SK-N-SH (cell line): ENCODE results near the gene GAB2. TPM values are rescaled to one million over a fixed set of nuclear protein-coding genes. Genes with fewer than 3 reads are reported as not detected.

Source experiments
- CTCF ChIA-PET: fragments of 300-600, 350-600 bp; formaldehyde crosslinking; extraction: SDS; loops from one replicate; lab custom pipeline; 2021; lab: Yijun Ruan, JAX
- POLR2A ChIA-PET: fragments of 350-600 bp; sonication (Branson Sonifier 250); formaldehyde crosslinking; extraction: SDS; loops from one replicate; lab custom pipeline; 2020; ENCODE audit warnings: antibody characterized with exemption, inconsistent platforms; lab: Yijun Ruan, JAX
- DNase-seq: peaks from one replicate; pipeline ENCODE4 v3.0.0; 2012
- H2AFZ ChIP-seq: fragments of 200-600 bp; sonication (generic); 2 replicates; pipeline ENCODE4 v1.8.1; 2016; ENCODE audit warnings: antibody characterized with exemption, mild to moderate bottlenecking, low read depth
- H3F3A ChIP-seq: fragments of 200-600 bp; sonication (generic); replicated peaks from 2 replicates; pipeline ENCODE3; 2016; ENCODE audit warnings: antibody characterized with exemption, mild to moderate bottlenecking; ENCODE audit not compliant: insufficient read depth
- H3K27ac ChIP-seq, 2 experiments: fragments of 200-500 bp in 1 of 2; fragments of 200-600 bp in 1 of 2; sonication (Bioruptor generic) in 1 of 2; sonication (generic), shearing (Covaris generic) in 1 of 2; 2 replicates each; pipeline versions ENCODE4 v1.5.1 to v1.6.1; 2014 to 2016; ENCODE audit warnings: low read depth in 2 of 2, inconsistent platforms in 1 of 2, low read length in 1 of 2, mild to moderate bottlenecking in 1 of 2, mixed read lengths in 1 of 2
- H3K27me3 ChIP-seq: fragments of 200-600 bp; sonication (generic), shearing (Covaris generic); 2 replicates; pipeline ENCODE4 v1.6.1; 2016; ENCODE audit warnings: mixed run types; ENCODE audit not compliant: insufficient read depth
- H3K36me3 ChIP-seq, 2 experiments: fragments of 200-500 bp in 1 of 2; fragments of 200-600 bp in 1 of 2; sonication (Bioruptor generic) in 1 of 2; sonication (generic) in 1 of 2; replicated peaks in 1 of 2; 2 replicates each; pipeline versions ENCODE3 to v1.5.1; 2014 to 2016; ENCODE audit warnings: low read length in 1 of 2, mild to moderate bottlenecking in 1 of 2; ENCODE audit not compliant: insufficient read depth in 2 of 2, control insufficient read depth in 1 of 2
- H3K4me1 ChIP-seq, 2 experiments: fragments of 200-500 bp in 1 of 2; fragments of 200-600 bp in 1 of 2; sonication (Bioruptor generic) in 1 of 2; sonication (generic), shearing (Covaris generic) in 1 of 2; 2 replicates each; pipeline versions ENCODE4 v1.5.1 to v1.6.1; 2014 to 2016; ENCODE audit warnings: low read depth in 1 of 2, low read length in 1 of 2, mixed run types in 1 of 2; ENCODE audit not compliant: insufficient read depth in 2 of 2, control insufficient read depth in 1 of 2
- H3K4me2 ChIP-seq: fragments of 200-600 bp; sonication (generic), shearing (Covaris generic); 2 replicates; pipeline ENCODE4 v1.6.1; 2017; ENCODE audit warnings: mixed run types
- H3K4me3 ChIP-seq, 2 experiments: fragments of 200-500 bp in 1 of 2; fragments of 200-600 bp in 1 of 2; sonication (Bioruptor generic) in 1 of 2; sonication (generic), shearing (Covaris generic) in 1 of 2; 2 replicates each; pipeline versions ENCODE4 v1.5.1 to v1.8.1; 2014 to 2016; ENCODE audit warnings: low read depth in 2 of 2, inconsistent platforms in 1 of 2, low read length in 1 of 2, mild to moderate bottlenecking in 1 of 2, mixed read lengths in 1 of 2, moderate library complexity in 1 of 2
- H3K79me2 ChIP-seq: fragments of 200-600 bp; sonication (generic); 2 replicates; pipeline ENCODE4 v1.8.1; 2017; ENCODE audit warnings: mild to moderate bottlenecking; ENCODE audit not compliant: insufficient read depth
- H3K9ac ChIP-seq: fragments of 200-600 bp; sonication (generic); 2 replicates; pipeline ENCODE4 v1.6.1; 2017; ENCODE audit warnings: mixed run types
- H3K9me2 ChIP-seq: fragments of 200-600 bp; sonication (generic); 2 replicates; pipeline ENCODE4 v1.6.1; 2017; ENCODE audit warnings: mixed run types
- H3K9me3 ChIP-seq: fragments of 200-600 bp; sonication (generic); 2 replicates; pipeline ENCODE4 v1.6.1; 2017; ENCODE audit warnings: mixed run types, mild to moderate bottlenecking, moderate library complexity
- H4K20me1 ChIP-seq: fragments of 200-600 bp; sonication (generic); 2 replicates; pipeline ENCODE4 v1.6.1; 2017; ENCODE audit warnings: mild to moderate bottlenecking, mixed run types; ENCODE audit not compliant: insufficient read depth
- CHD2 ChIP-seq: fragments of 150-350 bp; IDR thresholded peaks from 2 replicates; pipeline ENCODE4 v1.6.1; 2018; ENCODE audit warnings: low read length; ENCODE audit not compliant: partially characterized antibody
- ELF1 ChIP-seq: IDR thresholded peaks from 2 replicates; pipeline ENCODE4 v1.4.0; 2012
- EZH2phosphoT487 ChIP-seq: fragments of 200-600 bp; sonication (generic); IDR thresholded peaks from 2 replicates; pipeline ENCODE4 v1.6.1; 2017; ENCODE audit warnings: low read depth, mixed run types, mild to moderate bottlenecking, antibody characterized with exemption, moderate library complexity, borderline replicate concordance
- FOXJ3 ChIP-seq: sonication (generic); formaldehyde crosslinking; IDR thresholded peaks from 2 replicates; pipeline ENCODE4 v1.5.1; 2020; ENCODE audit warnings: mild to moderate bottlenecking, missing genetic modification reagents
- GATA2 ChIP-seq: sonication (generic); formaldehyde crosslinking; IDR thresholded peaks from 2 replicates; pipeline ENCODE4 v1.5.0; 2020; ENCODE audit warnings: mild to moderate bottlenecking, missing genetic modification reagents
- JUND ChIP-seq: IDR thresholded peaks from 2 replicates; pipeline ENCODE4 v1.4.0; 2012
- MEF2A ChIP-seq: IDR thresholded peaks from 2 replicates; pipeline ENCODE4 v1.4.0; 2012; ENCODE audit warnings: low read depth, borderline replicate concordance
- NRF1 ChIP-seq: IDR thresholded peaks from 2 replicates; pipeline ENCODE4 v1.6.1; 2012; ENCODE audit warnings: low read depth, mild to moderate bottlenecking, low read length
- PBX3 ChIP-seq: IDR thresholded peaks from 2 replicates; pipeline ENCODE4; 2012
- RAD21 ChIP-seq: IDR thresholded peaks from 2 replicates; pipeline ENCODE4 v1.6.1; 2012; ENCODE audit warnings: mild to moderate bottlenecking, low read length
- RCOR1 ChIP-seq: fragments of 150-350 bp; IDR thresholded peaks from 2 replicates; pipeline ENCODE4 v1.6.1; 2017; ENCODE audit warnings: antibody characterized with exemption, low read length
- RFX5 ChIP-seq: IDR thresholded peaks from 2 replicates; pipeline ENCODE4 v1.6.1; 2012; ENCODE audit warnings: mild to moderate bottlenecking, improper control_type of control experiment, low read length
- SIN3A ChIP-seq: IDR thresholded peaks from 2 replicates; pipeline ENCODE4 v1.6.1; 2012; ENCODE audit warnings: low read depth, mild to moderate bottlenecking, low read length, moderate library complexity, borderline replicate concordance
- SMC3 ChIP-seq: IDR thresholded peaks from 2 replicates; pipeline ENCODE4 v1.6.1; 2012; ENCODE audit warnings: low read depth, low read length, improper control_type of control experiment
- TAF1 ChIP-seq: IDR thresholded peaks from 2 replicates; pipeline ENCODE4 v1.6.1; 2012; ENCODE audit warnings: low read depth, mild to moderate bottlenecking, low read length, moderate library complexity, borderline replicate concordance
- TEAD4 ChIP-seq: IDR thresholded peaks from 2 replicates; pipeline ENCODE4 v1.4.0; 2012; ENCODE audit warnings: mild to moderate bottlenecking, borderline replicate concordance; ENCODE audit not compliant: insufficient read depth
- ZBTB33 ChIP-seq: IDR thresholded peaks from 2 replicates; pipeline ENCODE4 v1.4.0; 2012; ENCODE audit warnings: low read depth, borderline replicate concordance
- WGBS: methylation state at CpG from one replicate; pipeline ENCODE4 v1.1.6; 2017; ENCODE audit warnings: low lambda C conversion rate; 5-methylcytosine and 5-hydroxymethylcytosine counted together
- polyA plus RNA-seq, 3 experiments: library from polyadenylated mRNA; depleted of rRNA; stranded (reverse); fragments of >200 nt; gene quantifications; 2 replicates each; pipeline ENCODE4 v1.2.3, GENCODE V29; 2012

GAB2 gene
- polyA plus RNA-seq, 1 of the 3 experiments (the other 2 are of a cell fraction): 5.6 TPM

GRCh38 chr11:78210000-78210608 is 207.5 kb downstream of the GAB2 start:
- Histone ChIP-seq H3K9me3 (no peaks in the 10 kb centered on the region), H3K9ac (no peak overlapping the region), H3K9me2 (no peaks in the 10 kb centered on the region), H3K36me3 (peaks cover 20 to 30% of the 10 kb centered on the region in 2 experiments), H3K4me1 (peaks cover 0 to 29% of the 10 kb centered on the region in 2 experiments; a peak in 1 of 4 replicates), H3K27ac (no peak overlapping the region), H3K4me2 (no peak overlapping the region), H3K4me3 (no peak overlapping the region), H3K79me2 (peaks cover 26% of the 10 kb centered on the region), H2AFZ (no peak overlapping the region), H3F3A (no peaks in the 10 kb centered on the region), H4K20me1 (peaks cover 6% of the 10 kb centered on the region; the same call in 1 of the 2 replicates), H3K27me3 (no peaks in the 10 kb centered on the region)
- DNase-seq: no peak
- ChIA-PET CTCF (interaction anchor here (1.1 to 1.5 kb wide), 2 partner anchors 16 to 18 kb away, joined by 3 to 6 read pairs; no protein-coding TSS in a partner anchor), POLR2A (no interaction called here)
- TF ChIP-seq RFX5 (no peak), JUND (no peak), EZH2phosphoT487 (no peak), ELF1 (no peak), SIN3A (no peak), MEF2A (no peak), NRF1 (no peak), RAD21 (no peak), RCOR1 (no peak), SMC3 (no peak), CHD2 (no peak), GATA2 (no peak), PBX3 (no peak), FOXJ3 (CRISPR knock-in tag) (no peak)
- 95% methylated on average over 28 of the region's 31 CpGs for WGBS

- H4K20me1 ChIP-seq: peaks cover 6% of the 10 kb centered on the region; the same call in 1 of the 2 replicates
- no peaks in the 10 kb centered on the region for H3K27me3 ChIP-seq
- DNase-seq: no peak
- no peak overlapping the region for H3K9ac ChIP-seq
- no peaks in the 10 kb centered on the region for H3F3A ChIP-seq
- peaks cover 18 to 23% of the 10 kb centered on the region in 2 experiments for H3K36me3 ChIP-seq
- H3K79me2 ChIP-seq: peaks cover 26% of the 10 kb centered on the region
- POLR2A ChIA-PET: no interaction called here
- H3K4me2 ChIP-seq: no peak overlapping the region
- no peaks in the 10 kb centered on the region for H3K9me2 ChIP-seq
- H3K4me3 ChIP-seq: no peak overlapping the region
- WGBS: 92% methylated on average over 14 of the region's 18 CpGs
- TF ChIP-seq PBX3 (no peak), FOXJ3 (CRISPR knock-in tag) (no peak), EZH2phosphoT487 (no peak), RFX5 (no peak), RCOR1 (no peak), SMC3 (no peak), ZBTB33 (no peak), TAF1 (no peak), TEAD4 (no peak), JUND (no peak)
- CTCF ChIA-PET: interaction anchor here (1.5 to 1.6 kb wide), 2 partner anchors 15 to 355 kb away, joined by 4 to 6 read pairs; no protein-coding TSS in a partner anchor
- H3K4me1 ChIP-seq: peaks cover 0 to 29% of the 10 kb centered on the region in 2 experiments; a peak in 1 of 4 replicates
- H3K9me3 ChIP-seq: no peaks in the 10 kb centered on the region
- H2AFZ ChIP-seq: no peak overlapping the region
- H3K27ac ChIP-seq: no peak overlapping the region; a peak in 1 of 4 replicates
Observed at GRCh38 chr11:78209478-78209877, 208.1 kb downstream of the GAB2 start.
